H4 (cell line): ENCODE results near the gene AP3D1. TPM values are rescaled to one million over a fixed set of nuclear protein-coding genes. Genes with fewer than 3 reads are reported as not detected.

Source experiments
- DNase-seq: peaks from one replicate; pipeline ENCODE4 v3.0.0-alpha.2; 2015; ENCODE audit warnings: low spot score
- total RNA-seq: library from RNA; depleted of rRNA; stranded (reverse); fragments of >200 nt; shearing (Covaris generic); gene quantifications from 2 replicates; pipeline ENCODE4 v1.2.3, GENCODE V29; 2014; rRNA removed

Gene AP3D1
- total RNA-seq, 1 experiment from 2014 or later: 51.0 TPM

GRCh38 chr19:2061495-2062388, 89.6 kb downstream of the AP3D1 start:
- peak; percentile 96 for DNase-seq

DNA sequence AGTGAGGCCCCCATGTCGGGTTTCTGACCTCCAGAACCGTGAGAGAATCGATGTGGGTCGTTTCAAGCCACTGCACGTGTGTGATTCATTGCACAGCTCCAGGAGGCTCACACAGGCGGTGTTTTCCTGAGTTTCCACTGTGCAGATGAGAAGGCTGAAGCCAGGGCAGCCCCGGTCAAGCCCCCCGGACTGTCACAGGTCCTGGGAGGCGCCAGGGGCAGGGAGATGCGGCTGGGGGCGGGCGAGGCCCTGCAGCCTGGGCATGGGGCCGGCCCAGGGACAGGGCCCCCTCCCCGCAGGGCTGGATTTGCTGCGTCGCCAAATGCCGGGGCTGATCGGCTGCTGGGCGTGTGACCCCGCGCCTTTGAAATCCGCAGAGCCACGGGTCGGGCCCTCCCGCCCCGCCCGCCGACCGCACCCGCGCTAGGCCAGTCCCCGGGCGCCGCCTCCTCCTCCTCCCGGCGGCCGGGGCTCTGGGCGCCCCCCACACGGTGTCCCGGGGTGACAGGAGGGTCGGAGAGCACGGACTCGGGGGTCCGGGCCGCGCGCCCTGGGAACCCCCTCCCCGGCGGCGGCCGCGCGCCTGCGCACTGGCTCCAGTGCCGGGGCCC, 90.4 kb downstream of the AP3D1 start:
- DNase-seq: peak; percentile 51

GRCh38 chr19:2059422-2060201, 91.8 kb downstream of the AP3D1 start:
- peak; percentile 77 for DNase-seq

GRCh38 chr19:2058570-2059421, 92.6 kb downstream of the AP3D1 start:
- no peak for DNase-seq

- no peak for DNase-seq
Measured at GRCh38 chr19:2057484-2058469, 93.6 kb downstream of the AP3D1 start.

GRCh38 chr19:2056837-2057192, 94.6 kb downstream of the AP3D1 start:
- DNase-seq: no peak

DNA sequence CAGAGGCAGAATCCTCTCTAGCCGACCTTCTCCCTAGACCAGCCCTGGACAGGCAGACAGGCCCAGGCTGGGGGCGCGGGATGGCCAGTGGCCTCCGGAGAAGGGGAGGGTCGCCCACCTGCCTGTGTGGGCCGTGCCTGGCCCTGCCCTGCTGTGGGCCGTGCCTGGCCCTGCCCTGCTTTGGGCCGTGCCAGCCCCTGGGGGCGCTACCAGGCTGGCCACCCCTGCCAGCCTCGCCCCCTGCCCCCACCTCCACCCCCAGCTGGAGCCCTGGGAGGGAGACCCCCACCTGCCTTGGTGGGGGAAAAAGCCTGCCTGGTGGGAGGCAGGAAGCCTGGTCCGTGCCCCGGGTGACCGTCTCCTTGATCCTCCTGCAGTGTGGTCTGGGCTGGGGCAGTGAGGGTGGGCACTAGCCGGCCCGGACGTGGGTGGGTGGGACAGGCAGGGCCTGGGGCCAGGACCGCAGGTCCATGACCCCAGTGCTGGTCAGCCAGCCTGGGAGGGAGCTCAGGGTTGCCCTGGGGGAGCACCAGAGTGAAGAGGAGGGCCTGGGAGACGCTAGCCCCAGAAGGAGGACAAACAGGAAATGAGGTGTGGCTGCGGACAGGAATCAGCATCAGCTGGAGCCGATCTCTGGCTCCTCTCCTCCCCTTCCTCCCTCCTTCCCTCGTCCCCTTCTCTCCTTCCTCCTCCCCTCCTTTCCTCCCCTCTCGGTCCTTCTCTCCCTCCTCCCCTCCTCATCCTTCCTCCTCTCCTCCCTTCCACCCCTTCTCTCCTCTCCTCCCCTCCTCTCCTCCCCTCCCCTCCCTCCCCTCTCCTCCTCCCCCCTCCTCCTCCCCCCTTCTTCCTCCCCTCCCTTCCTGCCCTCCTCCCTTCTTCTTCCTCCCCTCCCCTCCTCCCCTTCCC, 95.2 kb downstream of the AP3D1 start:
- peak; percentile 87 for DNase-seq

DNA sequence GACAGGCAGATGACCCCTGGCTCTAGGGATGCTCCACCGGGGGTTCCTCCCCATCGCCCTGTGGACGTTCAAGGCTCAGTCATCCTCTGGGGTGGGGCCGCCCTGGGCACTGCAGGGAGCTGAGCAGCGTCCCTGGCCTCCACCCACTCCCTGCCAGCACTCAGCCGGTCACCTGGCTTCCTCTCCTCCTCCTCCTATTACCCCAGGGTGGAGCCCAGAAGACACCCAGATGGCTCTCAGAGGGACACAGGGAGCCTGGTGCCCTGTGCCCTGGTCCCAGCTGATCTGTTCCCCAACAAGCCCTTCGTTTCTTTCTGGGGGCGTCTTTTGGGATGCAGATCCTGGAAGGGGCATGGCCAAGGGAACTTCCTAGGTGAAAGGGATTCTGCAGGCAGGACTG, 96.6 kb downstream of the AP3D1 start:
- no peak for DNase-seq

- DNase-seq: peak; percentile 60
Measured at GRCh38 chr19:2053601-2054389, 97.6 kb downstream of the AP3D1 start.

GRCh38 chr19:2051773-2052704, 99.3 kb downstream of the AP3D1 start:
- no peak for DNase-seq

GRCh38 chr19:2050991-2051772, 100.2 kb downstream of the AP3D1 start, which contains the start of gene MKNK2:
Gene MKNK2 (minus strand): TSS chr19:2051244. CDS start chr19:2050851, 393 bp downstream.
- DNase-seq: peak; percentile 69

Other genes starting within 250 kb of the AP3D1 start
- 0.93 and 1.0 TPM in 2 replicates for gene ADAT3, start 246.2 kb downstream of the AP3D1 start, total RNA-seq
- gene SCAMP4, start 246.2 kb downstream of the AP3D1 start, total RNA-seq: 66.3 and 68.3 TPM in 2 replicates
- 23.2 and 36.6 TPM in 2 replicates for gene CSNK1G2, start 210.4 kb downstream of the AP3D1 start, total RNA-seq
- gene BTBD2, start 135.9 kb downstream of the AP3D1 start, total RNA-seq: 37.6 and 40.1 TPM in 2 replicates
- 33.9 and 49.6 TPM in 2 replicates for gene MKNK2, start 100.3 kb downstream of the AP3D1 start, total RNA-seq
- 3.8 and 9.0 TPM in 2 replicates for gene MOB3A, start 55.2 kb downstream of the AP3D1 start, total RNA-seq
- gene IZUMO4, start 54.7 kb downstream of the AP3D1 start, total RNA-seq: 1.3 and 4.2 TPM in 2 replicates
- 1.5 and 6.8 TPM in 2 replicates for gene DOT1L, start 12.4 kb upstream of the AP3D1 start, total RNA-seq
- gene PLEKHJ1, start 84.8 kb upstream of the AP3D1 start, total RNA-seq: 45.1 and 50.8 TPM in 2 replicates
- 10.8 and 13.3 TPM in 2 replicates for gene SF3A2, start 85.3 kb upstream of the AP3D1 start, total RNA-seq
- 0.68 and 1.0 TPM in 2 replicates for gene AMH, start 97.8 kb upstream of the AP3D1 start, total RNA-seq
- 0.66 TPM in 1 of 2 replicates, not detected in the other for gene JSRP1, start 104.9 kb upstream of the AP3D1 start, total RNA-seq
- gene PEAK3, start 130.6 kb upstream of the AP3D1 start, total RNA-seq: 0.06 TPM in 1 of 2 replicates, not detected in the other
- gene LINGO3, start 156.6 kb upstream of the AP3D1 start, total RNA-seq: 0.02 TPM in 1 of 2 replicates, not detected in the other
- gene LSM7, start 177.0 kb upstream of the AP3D1 start, total RNA-seq: 235 and 259 TPM in 2 replicates
- gene SPPL2B, start 177.1 kb upstream of the AP3D1 start, total RNA-seq: 9.3 and 10.2 TPM in 2 replicates
- 0.45 TPM in 1 of 2 replicates, not detected in the other for gene TMPRSS9, start 208.7 kb upstream of the AP3D1 start, total RNA-seq